HepG2 (cell line): ENCODE results near the gene ASB8. TPM values are rescaled to one million over a fixed set of nuclear protein-coding genes. Genes with fewer than 3 reads are reported as not detected.

Source experiments
- CCAR2 ChIP-seq: fragments of 200-400 bp; formaldehyde crosslinking; optimal IDR thresholded peaks from 2 replicates; pipeline ENCODE3; 2018; ENCODE audit warnings: low read depth, mild to moderate bottlenecking, low read length, moderate library complexity
- ERF ChIP-seq: IDR thresholded peaks from 2 replicates; pipeline ENCODE4 v1.6.1; 2018; ENCODE audit warnings: missing biosample characterization, missing genetic modification reagents
- GABPB1 ChIP-seq: IDR thresholded peaks from 2 replicates; pipeline ENCODE4 v1.6.1; 2016; ENCODE audit warnings: mild to moderate bottlenecking, missing genetic modification reagents, moderate library complexity, missing compliant biosample characterization
- HDAC1 ChIP-seq: sonication (generic); formaldehyde crosslinking; IDR thresholded peaks from 2 replicates; pipeline ENCODE4 v1.5.1; 2020; ENCODE audit warnings: mild to moderate bottlenecking, missing genetic modification reagents
- NFYB ChIP-seq: sonication (generic); formaldehyde crosslinking; IDR thresholded peaks from 2 replicates; pipeline ENCODE4 v1.4.0; 2020; ENCODE audit warnings: missing genetic modification reagents
- NR1H2 ChIP-seq: sonication (generic); formaldehyde crosslinking; IDR thresholded peaks from 2 replicates; pipeline ENCODE4 v1.8.1; 2022; ENCODE audit warnings: low read depth, missing genetic modification reagents, borderline replicate concordance
- NR2F2 ChIP-seq: IDR thresholded peaks from 2 replicates; pipeline ENCODE4 v1.6.1; 2012; ENCODE audit warnings: low read depth, inconsistent platforms, borderline replicate concordance
- PHF8 ChIP-seq: sonication (generic); formaldehyde crosslinking; IDR thresholded peaks from 2 replicates; pipeline ENCODE4 v1.5.0; 2020; ENCODE audit warnings: missing genetic modification reagents
- REL ChIP-seq: sonication (generic); formaldehyde crosslinking; conservative IDR thresholded peaks from 2 replicates; pipeline ENCODE4 v1.8.0; 2022; ENCODE audit warnings: mild to moderate bottlenecking, missing genetic modification reagents, moderate library complexity
- YEATS2 ChIP-seq: sonication (generic); formaldehyde crosslinking; IDR thresholded peaks from 2 replicates; pipeline ENCODE4 v1.4.0; 2020; ENCODE audit warnings: missing genetic modification reagents, borderline replicate concordance
- ZBTB38 ChIP-seq: sonication (generic); formaldehyde crosslinking; IDR thresholded peaks from 2 replicates; pipeline ENCODE4 v1.5.1; 2020; ENCODE audit warnings: mild to moderate bottlenecking, missing genetic modification reagents
- ZEB1 ChIP-seq: IDR thresholded peaks from 2 replicates; pipeline ENCODE4 v1.6.1; 2012; ENCODE audit warnings: mild to moderate bottlenecking, low read depth, inconsistent platforms; ENCODE audit not compliant: insufficient replicate concordance
- ZFP90 ChIP-seq: sonication (generic); formaldehyde crosslinking; IDR thresholded peaks from 2 replicates; pipeline ENCODE4 v1.8.0; 2022; ENCODE audit warnings: missing genetic modification reagents, mild to moderate bottlenecking, inconsistent platforms, borderline replicate concordance
- ZNF567 ChIP-seq: sonication (generic); formaldehyde crosslinking; IDR thresholded peaks from 2 replicates; pipeline ENCODE4 v1.8.1; 2023; ENCODE audit warnings: mild to moderate bottlenecking, missing genetic modification reagents, borderline replicate concordance
- ZNF572 ChIP-seq: sonication (generic); formaldehyde crosslinking; IDR thresholded peaks from 2 replicates; pipeline ENCODE4 v1.5.1; 2020; ENCODE audit warnings: mild to moderate bottlenecking, missing genetic modification reagents
- polyA plus RNA-seq, 8 experiments: library from polyadenylated mRNA; depleted of rRNA in 3 of 8; stranded (reverse) in 7 of 8; unstranded in 1 of 8; fragments of >200 nt; fragmentation: Illumina TruSeq in 4 of 8; extraction: Trizol in 4 of 8; gene quantifications; 2 replicates each; pipeline versions ENCODE4 v1.2.1 to v1.2.3, GENCODE V29; 2011 to 2016; ENCODE audit warnings: low read depth in 4 of 8, missing spikeins in 1 of 8, mixed read lengths in 1 of 8; ENCODE audit not compliant: insufficient read depth in 1 of 8
- total RNA-seq, 5 experiments: library from RNA; depleted of rRNA; stranded (reverse); fragments of >200 nt; fragmentation: Illumina TruSeq; extraction: Trizol; gene quantifications; 2 replicates each; pipeline ENCODE4 v1.2.3, GENCODE V29; 2016; ENCODE audit warnings: low read depth in 1 of 5
- TF ChIP-seq, protein P1 (sequence below): sonication (generic); formaldehyde crosslinking; conservative IDR thresholded peaks from 2 replicates; pipeline ENCODE4 v1.5.0; 2020; ENCODE audit warnings: missing genetic modification reagents
- TF ChIP-seq, protein P2 (sequence below): sonication (generic); formaldehyde crosslinking; IDR thresholded peaks from 2 replicates; pipeline ENCODE4 v1.5.1; 2020; ENCODE audit warnings: mild to moderate bottlenecking, missing genetic modification reagents, borderline replicate concordance
- TF ChIP-seq, protein P3 (sequence below): sonication (generic); formaldehyde crosslinking; IDR thresholded peaks from 2 replicates; pipeline ENCODE4 v1.4.0; 2020; ENCODE audit warnings: mild to moderate bottlenecking, missing genetic modification reagents, borderline replicate concordance
- TF ChIP-seq, protein P4 (sequence below): sonication (generic); formaldehyde crosslinking; IDR thresholded peaks from 2 replicates; pipeline ENCODE4 v1.8.0; 2022; ENCODE audit warnings: mild to moderate bottlenecking, missing genetic modification reagents; ENCODE audit not compliant: insufficient replicate concordance

ASB8 gene
- total and polyA plus RNA-seq, 2 of the 13 experiments (the other 11 are each of a cell fraction or from before 2014, with no cell fraction given), result 14.0 to 15.5 TPM

DNA sequence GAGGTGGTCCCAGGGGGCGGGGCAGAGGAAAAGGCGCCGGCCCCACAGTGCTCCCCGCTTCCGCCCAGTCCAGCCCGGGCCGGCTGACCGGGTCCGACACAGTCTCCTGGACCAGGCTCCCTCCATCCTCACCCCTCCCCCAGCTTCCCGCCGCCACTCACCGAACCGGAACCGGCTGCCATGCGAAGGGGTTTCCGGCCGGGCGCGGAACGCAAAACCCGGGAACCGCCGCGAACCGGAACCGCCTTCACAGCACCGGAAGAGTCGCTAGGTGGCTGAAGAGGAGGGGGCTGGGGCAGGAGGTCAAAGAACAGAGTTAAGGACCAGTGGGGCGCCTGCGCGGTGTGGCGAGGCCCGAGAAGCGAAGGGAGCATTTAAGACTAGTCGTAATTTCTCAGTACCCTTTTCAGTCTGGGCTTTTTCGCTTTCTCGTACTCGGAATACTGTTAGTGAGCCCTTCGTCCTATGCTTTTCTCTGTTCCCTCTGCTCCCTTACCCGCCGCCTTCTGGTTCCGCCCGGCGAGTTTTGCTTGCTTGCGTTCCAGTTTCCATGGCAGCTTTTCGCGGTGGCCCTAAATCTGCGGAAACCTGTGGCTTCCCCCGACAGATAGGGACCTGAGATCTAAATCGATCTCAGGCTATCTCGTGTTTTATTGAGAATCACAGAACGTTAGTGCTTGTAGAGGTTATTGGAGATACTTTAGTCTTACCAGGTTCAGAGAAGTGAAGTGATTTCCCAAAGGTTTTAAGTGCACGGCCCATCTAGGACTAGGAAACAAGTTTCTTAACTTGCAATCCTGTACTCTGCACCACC, 51.2 kb downstream of the ASB8 start, which contains the start of gene SENP1 (continued):
- TF ChIP-seq, protein P1, sequence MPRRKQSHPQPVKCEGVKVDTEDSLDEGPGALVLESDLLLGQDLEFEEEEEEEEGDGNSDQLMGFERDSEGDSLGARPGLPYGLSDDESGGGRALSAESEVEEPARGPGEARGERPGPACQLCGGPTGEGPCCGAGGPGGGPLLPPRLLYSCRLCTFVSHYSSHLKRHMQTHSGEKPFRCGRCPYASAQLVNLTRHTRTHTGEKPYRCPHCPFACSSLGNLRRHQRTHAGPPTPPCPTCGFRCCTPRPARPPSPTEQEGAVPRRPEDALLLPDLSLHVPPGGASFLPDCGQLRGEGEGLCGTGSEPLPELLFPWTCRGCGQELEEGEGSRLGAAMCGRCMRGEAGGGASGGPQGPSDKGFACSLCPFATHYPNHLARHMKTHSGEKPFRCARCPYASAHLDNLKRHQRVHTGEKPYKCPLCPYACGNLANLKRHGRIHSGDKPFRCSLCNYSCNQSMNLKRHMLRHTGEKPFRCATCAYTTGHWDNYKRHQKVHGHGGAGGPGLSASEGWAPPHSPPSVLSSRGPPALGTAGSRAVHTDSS (CRISPR knock-in tag), result 0 out of 2 replicates have a peak, but pooled peaks have one; percentile 25
- TF ChIP-seq NR1H2 (CRISPR knock-in tag) (no peak), GABPB1 (CRISPR knock-in tag) (peak; percentile 99), YEATS2 (CRISPR knock-in tag) (peak; percentile 85), PHF8 (peak; percentile 92), ZNF572 (no peak), HDAC1 (CRISPR knock-in tag) (peak; percentile 91), ZNF567 (CRISPR knock-in tag) (no peak), ZEB1 (peak; percentile 25), NFYB (0 out of 2 replicates have a peak, but pooled peaks have one; percentile 18), ZFP90 (CRISPR knock-in tag) (no peak), REL (peak; percentile 79; the same call in 1 of the 2 replicates), ERF (CRISPR knock-in tag) (peak; percentile 36; the same call in 1 of the 2 replicates), CCAR2 (peak; percentile 22), NR2F2 (peak; percentile 26; the same call in 1 of the 2 replicates), ZBTB38 (CRISPR knock-in tag) (no peak; the same call in 1 of the 2 replicates)
- TF ChIP-seq, protein P2, sequence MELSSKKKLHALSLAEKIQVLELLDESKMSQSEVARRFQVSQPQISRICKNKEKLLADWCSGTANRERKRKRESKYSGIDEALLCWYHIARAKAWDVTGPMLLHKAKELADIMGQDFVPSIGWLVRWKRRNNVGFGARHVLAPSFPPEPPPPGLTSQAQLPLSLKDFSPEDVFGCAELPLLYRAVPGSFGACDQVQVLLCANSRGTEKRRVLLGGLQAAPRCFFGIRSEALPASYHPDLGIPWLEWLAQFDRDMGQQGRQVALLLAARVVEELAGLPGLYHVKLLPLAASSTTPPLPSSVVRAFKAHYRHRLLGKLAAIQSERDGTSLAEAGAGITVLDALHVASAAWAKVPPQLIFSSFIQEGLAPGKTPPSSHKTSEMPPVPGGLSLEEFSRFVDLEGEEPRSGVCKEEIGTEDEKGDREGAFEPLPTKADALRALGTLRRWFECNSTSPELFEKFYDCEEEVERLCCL, result no peak
- TF ChIP-seq, protein P3, sequence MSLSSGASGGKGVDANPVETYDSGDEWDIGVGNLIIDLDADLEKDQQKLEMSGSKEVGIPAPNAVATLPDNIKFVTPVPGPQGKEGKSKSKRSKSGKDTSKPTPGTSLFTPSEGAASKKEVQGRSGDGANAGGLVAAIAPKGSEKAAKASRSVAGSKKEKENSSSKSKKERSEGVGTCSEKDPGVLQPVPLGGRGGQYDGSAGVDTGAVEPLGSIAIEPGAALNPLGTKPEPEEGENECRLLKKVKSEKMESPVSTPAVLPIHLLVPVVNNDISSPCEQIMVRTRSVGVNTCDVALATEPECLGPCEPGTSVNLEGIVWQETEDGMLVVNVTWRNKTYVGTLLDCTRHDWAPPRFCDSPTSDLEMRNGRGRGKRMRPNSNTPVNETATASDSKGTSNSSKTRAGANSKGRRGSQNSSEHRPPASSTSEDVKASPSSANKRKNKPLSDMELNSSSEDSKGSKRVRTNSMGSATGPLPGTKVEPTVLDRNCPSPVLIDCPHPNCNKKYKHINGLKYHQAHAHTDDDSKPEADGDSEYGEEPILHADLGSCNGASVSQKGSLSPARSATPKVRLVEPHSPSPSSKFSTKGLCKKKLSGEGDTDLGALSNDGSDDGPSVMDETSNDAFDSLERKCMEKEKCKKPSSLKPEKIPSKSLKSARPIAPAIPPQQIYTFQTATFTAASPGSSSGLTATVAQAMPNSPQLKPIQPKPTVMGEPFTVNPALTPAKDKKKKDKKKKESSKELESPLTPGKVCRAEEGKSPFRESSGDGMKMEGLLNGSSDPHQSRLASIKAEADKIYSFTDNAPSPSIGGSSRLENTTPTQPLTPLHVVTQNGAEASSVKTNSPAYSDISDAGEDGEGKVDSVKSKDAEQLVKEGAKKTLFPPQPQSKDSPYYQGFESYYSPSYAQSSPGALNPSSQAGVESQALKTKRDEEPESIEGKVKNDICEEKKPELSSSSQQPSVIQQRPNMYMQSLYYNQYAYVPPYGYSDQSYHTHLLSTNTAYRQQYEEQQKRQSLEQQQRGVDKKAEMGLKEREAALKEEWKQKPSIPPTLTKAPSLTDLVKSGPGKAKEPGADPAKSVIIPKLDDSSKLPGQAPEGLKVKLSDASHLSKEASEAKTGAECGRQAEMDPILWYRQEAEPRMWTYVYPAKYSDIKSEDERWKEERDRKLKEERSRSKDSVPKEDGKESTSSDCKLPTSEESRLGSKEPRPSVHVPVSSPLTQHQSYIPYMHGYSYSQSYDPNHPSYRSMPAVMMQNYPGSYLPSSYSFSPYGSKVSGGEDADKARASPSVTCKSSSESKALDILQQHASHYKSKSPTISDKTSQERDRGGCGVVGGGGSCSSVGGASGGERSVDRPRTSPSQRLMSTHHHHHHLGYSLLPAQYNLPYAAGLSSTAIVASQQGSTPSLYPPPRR, result 0 out of 2 replicates have a peak, but pooled peaks have one; percentile 40
- TF ChIP-seq, protein P4, sequence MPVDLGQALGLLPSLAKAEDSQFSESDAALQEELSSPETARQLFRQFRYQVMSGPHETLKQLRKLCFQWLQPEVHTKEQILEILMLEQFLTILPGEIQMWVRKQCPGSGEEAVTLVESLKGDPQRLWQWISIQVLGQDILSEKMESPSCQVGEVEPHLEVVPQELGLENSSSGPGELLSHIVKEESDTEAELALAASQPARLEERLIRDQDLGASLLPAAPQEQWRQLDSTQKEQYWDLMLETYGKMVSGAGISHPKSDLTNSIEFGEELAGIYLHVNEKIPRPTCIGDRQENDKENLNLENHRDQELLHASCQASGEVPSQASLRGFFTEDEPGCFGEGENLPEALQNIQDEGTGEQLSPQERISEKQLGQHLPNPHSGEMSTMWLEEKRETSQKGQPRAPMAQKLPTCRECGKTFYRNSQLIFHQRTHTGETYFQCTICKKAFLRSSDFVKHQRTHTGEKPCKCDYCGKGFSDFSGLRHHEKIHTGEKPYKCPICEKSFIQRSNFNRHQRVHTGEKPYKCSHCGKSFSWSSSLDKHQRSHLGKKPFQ (CRISPR knock-in tag), result peak; percentile 59
